Stimulated activated CD8-positive, alpha-beta memory T cell treated with anti-CD3 and anti-CD28 coated beads, Interleukin-4, amount 100 ng/mL, for 1 hour (primary cell): ENCODE results near the gene ST6GALNAC2.
"Not testable (repeated sequence)": the region's sequence is repeated elsewhere in the genome, so short reads cannot be mapped to it uniquely, and the experiment has no call there.

Experiments
- DNase-seq, 2 donors: peaks; one replicate each; pipeline ENCODE4 v3.0.0-alpha.2; 2020; ENCODE audit warnings: low read depth in 2 of 2, low spot score in 1 of 2

The ST6GALNAC2 gene

DNA sequence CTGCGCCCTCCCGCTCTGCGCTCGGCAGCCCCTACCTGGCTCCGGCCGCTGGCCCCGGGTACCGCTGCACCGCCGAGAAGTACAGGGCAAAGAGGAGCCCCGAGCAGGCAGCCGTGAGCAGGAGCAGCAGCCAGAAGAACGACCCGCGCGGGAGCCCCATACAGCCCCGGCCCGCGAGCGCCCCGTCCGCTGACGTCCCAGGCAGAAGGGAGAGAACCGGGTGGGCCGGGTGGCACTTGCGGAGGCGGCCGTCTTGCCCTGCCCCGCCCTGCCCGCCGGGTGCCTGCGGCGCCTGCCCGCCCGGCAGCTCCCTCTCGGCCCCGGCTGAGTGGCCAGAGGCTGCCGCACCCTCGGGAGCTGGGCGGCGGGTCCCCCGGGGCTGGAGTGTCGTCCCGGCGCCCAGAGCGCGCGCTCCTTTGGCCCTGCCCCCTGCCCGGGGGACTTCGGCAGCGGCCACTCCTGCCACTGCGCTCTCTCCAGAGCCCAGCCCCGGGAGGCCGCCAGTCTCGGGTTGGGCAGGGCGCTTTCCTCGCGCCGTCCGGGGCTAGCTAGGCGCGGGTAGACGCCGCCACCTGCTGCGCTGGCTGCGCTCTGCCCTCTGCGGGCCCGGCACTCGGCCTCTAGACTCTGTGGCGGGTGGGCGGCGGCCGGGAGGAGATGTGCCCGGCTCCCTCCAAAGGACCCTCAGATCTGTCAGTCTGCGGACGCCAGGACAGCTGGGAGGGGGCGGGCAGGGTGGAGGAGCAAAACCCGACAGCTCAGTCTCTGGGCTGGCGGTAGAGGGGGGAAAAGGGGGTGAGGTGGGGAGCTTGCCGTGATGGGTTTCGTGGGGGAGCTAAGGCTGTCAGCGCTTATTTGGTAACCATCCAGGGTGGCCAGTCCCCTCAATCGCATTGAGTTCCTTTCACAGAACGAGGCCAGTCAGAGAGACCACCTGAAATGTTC lies at the start of gene ST6GALNAC2:
Gene ST6GALNAC2, minus strand, starts transcription at position 212 of the 945 bp plus-strand sequence. Its CDS starts 52 bp downstream, at position 160.
- no peak for DNase-seq

GRCh38 chr17:76635039-76635438 lies 49.4 kb upstream of the ST6GALNAC2 start:
- no peak for DNase-seq

DNA sequence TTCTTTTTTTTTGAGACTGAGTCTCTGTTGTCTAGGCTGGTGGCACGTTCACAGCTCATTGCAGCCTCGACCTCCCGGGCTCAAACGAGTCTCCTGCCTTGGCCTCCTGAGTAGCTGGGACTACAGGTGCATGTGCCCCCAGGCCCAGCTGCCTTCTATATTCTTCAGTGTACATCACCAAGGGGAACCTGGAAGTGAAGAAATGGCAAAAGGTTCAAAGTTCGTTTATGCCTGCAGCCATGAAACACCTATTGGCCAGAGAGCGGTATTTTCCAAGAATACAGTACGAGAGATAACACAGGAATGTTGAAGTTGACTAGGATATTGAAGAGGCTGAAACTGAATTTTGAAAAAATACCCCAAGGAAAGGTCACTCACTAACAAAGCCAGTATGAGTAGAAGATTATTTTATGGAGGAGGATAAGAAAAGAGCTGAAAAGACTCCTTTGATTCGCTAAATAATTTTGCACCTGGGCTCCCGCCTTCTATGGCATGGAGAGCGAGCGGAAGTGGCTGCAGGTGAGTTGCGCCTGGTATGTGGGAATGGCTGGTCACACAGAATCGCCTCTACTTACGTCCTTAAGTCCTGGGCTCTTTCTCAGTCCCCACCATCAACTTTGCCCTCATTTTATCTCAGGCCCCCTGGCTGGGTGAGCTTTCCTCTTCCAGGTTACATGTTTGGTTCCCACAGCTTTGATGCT lies 48.1 kb upstream of the ST6GALNAC2 start:
- no peak for DNase-seq

GRCh38 chr17:76631821-76632565 lies 46.3 kb upstream of the ST6GALNAC2 start:
- DNase-seq, result no peak

- DNase-seq, result no peak
Measured at GRCh38 chr17:76630151-76630550, 44.5 kb upstream of the ST6GALNAC2 start.

GRCh38 chr17:76627510-76627909 lies 41.9 kb upstream of the ST6GALNAC2 start:
- no peak for DNase-seq

DNA sequence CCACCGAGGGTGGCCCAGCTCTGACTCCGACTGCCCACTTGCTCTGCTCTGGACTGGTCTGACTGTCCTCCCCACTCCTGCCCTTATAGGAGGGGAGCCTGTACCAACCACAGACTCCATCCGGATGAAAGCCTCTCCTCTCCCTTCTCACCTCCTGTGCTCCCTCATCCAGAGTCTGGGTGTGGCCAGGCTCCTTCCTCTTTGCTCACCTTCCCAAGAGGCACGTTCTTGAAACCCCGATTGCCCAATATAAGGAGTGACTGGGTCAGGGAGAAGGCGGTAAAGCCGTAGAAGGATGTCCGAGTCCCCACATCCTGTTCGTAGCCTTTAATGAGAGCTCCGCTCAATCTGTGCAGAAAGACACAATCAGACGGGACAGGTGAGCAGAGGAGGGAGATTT lies 40.8 kb upstream of the ST6GALNAC2 start:
- DNase-seq, result no peak

DNA sequence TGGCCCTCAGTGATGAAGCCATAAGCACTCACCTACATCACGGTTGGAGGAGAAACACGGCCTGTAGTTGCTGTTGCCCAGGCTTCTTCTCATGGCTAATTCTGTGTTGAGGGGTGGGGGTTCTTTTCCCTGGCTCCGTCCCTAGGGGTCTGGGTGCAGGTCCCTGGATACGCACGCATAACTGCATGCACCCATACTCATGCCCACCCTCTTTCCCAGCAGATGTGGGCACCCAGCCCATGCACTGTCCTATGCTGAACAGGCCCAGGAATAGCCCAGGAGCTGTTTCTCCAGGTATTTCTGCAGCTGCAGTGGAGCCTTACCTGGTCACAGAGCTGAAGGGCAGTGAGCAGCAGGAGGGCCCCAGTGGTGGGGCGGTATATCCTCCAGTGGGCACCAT lies 39.8 kb upstream of the ST6GALNAC2 start:
- no peak for DNase-seq

DNA sequence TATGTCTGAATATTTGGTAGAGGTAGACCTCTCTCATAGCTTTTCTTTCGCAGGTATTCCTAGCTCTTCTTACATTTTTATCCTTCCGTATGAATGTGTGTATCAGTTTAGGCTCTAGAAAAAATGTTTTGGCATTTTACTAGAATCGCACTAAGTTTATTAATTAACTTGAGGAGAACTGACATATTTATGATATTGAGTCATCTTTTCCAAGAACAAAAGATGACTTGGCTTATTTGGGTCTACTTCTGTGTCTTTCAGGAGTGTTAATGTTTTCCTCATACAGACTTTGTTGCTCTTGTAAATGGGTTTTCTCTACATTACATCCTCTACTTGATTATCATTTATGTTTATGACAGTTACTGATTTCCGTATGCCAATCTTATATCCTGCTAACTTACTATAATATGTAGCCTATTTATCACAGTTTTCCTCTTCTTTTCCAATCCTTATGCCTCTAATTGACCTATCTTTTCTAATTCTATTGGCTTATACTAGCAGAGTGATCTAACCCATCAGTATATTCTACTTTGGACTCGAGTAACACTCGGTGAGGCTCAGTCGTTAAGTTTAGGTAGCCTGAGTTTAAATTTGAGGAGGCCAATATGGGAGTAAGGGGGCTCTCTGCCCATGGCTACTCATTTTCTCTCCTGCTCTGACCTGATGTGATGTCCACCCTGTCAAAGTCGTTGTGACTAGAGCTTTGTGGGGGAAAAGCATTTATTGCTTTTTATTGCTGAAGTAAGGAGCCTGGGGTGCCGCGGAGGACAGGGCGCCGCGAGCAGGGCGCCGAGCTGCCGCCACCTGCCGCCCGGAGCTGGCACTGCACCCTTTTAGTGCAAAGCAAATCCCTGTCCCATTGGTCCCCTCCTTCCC lies 37.8 kb upstream of the ST6GALNAC2 start:
- peak; percentile 41 to 50 for DNase-seq

DNA sequence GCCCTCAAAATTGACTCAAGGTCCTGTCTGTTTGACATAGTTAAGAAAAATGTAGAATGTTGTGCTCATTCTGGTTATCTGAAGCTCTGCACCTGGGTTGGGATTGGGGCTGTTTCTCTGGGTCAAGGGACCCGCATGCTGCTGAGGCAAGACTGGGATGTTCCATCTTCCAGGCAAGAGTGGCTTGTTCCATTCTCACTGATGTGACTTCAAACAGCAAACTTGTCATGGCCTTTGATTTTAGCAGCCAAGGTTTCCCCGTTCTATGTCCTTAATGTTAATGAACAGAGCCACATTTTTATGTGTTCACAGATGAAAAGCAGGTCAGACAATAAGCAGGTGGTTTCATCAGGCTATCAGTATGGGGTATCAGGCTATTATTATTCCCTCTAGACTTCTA lies 32.2 kb upstream of the ST6GALNAC2 start:
- DNase-seq, result no peak

DNA sequence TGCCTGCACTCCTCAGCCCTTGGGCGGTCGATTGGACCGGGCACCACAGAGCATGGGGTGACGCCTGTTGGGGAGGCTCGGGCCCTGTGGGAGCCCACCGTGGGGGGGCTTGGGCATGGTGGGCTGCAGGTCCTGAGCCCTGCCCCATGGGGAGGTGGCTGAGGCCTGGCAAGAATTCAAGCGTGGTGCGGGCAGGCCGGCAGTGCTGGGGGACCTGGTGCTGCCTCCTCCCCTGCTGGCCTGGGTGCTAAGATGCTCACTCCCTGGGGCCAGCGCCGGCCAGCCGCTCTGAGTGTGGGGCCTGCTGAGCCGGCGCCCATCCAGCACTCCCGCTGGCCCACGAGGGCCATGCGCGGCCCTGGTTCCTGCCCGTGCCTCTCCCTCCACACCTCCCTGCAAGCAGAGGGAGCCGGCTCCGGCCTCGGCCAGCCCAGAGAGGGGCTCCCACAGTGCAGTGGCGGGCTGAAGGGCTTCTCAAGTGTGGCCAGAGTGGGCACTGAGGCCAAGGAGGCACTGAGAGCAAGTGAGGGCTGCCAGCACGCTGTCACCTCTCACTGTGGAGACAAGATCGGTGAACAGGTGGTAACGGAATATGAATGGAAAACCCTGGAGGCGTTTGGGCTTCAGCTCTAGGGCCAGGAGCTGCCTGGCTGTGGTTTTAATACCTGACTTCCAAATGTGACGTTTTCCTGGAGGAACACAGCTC lies 29.4 kb upstream of the ST6GALNAC2 start:
- no peak for DNase-seq

- not testable (repeated sequence) for DNase-seq
Measured at GRCh38 chr17:76614064-76614759, 28.6 kb upstream of the ST6GALNAC2 start.

GRCh38 chr17:76612977-76613851 lies 27.6 kb upstream of the ST6GALNAC2 start:
- DNase-seq, result no peak

DNA sequence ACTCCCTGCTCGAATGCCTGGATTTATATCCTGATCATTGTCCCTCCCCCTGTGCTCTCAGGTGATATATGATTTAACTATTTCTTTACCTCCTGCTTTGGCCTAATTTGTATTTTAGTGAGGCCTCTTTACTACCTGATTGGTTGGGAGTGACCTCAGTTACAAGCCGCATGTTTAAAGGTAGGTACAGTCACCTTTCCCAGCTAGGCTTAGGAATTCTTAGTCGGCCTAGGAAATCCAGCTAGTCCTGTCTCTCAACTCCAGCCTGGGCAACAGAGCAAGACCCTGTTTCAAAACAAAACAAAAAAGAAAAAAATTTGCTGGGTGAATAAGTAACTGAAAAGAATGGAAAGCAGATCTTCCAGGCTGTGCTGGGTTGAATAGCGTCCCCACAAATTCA lies 26.8 kb upstream of the ST6GALNAC2 start:
- no peak for DNase-seq

DNA sequence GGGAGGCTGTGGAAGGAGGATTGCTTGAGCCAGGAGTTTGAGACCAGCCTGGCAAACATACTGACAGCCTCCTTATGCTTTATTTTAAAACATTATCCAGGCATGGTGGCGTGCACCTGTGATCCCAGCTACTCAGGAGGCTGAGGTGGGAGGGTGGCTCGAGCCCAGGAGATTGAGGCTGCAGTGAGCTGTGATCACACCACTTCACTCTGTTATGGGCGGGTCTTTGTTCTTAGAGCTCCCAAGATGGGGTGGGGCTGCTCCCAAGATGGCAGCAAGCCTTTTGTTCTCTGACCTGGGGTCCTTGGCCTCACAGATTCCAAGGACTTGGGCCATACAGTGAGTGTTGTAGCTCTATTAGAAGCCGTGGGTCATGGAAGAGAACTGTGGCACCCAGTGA lies 26.1 kb upstream of the ST6GALNAC2 start:
- DNase-seq, result no peak

DNA sequence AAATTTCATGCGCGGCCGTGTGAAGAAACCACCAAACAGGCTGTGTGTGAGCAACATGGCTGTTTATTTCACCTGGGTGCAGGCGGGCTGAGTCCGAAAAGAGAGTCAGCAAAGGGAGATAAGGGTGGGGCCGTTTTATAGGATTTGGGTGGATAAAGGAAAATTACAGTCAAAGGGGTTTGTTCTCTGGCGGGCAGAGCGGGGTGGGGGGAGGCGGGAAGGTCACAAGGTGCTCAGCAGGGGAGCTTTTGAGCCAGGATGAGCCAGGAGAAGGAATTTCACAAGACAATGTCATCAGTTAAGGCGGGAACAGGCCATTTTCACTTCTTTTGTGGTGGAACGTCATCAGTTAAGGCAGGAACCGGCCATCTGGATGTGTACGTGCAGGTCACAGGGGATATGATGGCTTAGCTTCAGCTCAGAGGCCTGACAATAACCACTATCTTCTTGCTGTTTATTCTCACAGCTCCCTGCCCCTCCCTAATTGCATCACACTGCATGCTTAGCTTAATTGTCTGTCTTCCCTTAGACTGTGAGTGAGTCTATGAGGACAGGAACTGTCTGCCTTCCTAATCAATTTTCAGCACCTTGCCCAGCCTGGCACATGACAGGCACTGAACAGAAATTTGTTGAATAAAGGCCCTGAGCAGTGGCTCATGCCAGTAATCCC lies 25.6 kb upstream of the ST6GALNAC2 start:
- DNase-seq, result not testable (repeated sequence)

DNA sequence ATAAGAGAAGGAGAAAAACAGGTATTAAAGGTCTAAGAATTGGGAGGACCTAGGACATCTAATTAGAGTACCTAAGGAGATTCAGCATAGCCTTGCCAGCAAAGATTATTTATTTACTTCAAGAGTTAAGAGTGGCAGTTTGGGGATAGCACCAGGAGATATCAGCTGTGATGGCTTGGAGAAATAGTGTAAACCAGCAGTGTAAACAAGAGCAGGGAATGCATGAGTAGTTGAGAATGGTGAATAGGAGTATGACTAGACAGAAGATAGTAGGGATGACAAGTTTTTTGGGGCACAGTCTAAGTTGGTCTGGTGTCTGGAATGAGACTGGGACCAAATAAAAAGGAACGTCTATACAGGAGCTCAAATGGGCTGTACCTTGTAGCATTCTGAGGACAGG lies 21.0 kb upstream of the ST6GALNAC2 start:
- not testable (repeated sequence) for DNase-seq

- no peak for DNase-seq
Measured at GRCh38 chr17:76601065-76601464, 15.4 kb upstream of the ST6GALNAC2 start.
